Measurements from ENCODE around the gene CLTCL1. TPM values are rescaled to one million over a fixed set of nuclear protein-coding genes. Genes with fewer than 3 reads are reported as not detected.
A peak's percentile ranks its signal among the peaks of the same experiment; 100 is the strongest.

CLTCL1 gene
- total RNA-seq, 4 donors from 2014 or later: 8.5 to 19.2 (median 12.8) TPM

DNA sequence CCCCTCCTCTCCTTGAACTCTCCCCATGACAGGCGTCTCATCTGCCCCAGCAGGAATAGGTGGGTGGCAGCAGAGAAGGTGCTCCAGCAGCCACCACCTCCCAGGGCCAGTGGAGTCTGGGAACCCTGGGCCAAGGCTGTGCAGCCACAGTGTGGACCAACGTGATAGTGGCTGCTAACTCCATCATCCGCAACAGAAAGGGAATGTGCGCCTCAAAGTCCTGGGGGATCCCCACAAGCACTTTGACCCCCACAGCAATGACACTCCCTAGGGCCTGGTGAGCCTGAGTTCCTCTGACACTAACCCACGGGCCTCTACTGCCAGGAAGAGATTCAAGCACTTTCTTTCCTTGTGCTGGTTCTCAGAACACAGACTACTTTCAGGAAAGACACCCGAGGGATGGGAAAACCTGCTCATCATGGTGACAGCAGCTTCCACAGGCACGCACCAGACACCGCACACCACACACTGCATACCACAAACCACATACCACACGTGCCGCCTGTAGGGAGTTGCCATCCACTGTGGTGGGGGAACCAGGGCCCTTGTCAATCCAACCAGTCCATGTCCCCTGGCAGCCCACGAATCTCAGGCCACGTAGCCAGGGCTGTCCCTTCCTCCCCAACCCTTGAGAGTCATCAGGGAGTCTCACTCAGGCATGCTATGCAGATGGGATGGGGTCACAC, 109.6 kb downstream of the CLTCL1 start:
- 64 to 95% methylated on average over 6 to 7 of the region's 12 CpGs for WGBS, 2 donors
- H3K36me3 ChIP-seq: no peaks in the 10 kb centered on the region
- H3K27me3 ChIP-seq: no peaks in the 10 kb centered on the region
- H3K4me1 ChIP-seq: peaks cover 14 to 53% of the 10 kb centered on the region in 2 donors
- peak overlapping the region in 1 of 3 donors; percentile 73 for H3K27ac ChIP-seq
- TF ChIP-seq, protein P1, sequence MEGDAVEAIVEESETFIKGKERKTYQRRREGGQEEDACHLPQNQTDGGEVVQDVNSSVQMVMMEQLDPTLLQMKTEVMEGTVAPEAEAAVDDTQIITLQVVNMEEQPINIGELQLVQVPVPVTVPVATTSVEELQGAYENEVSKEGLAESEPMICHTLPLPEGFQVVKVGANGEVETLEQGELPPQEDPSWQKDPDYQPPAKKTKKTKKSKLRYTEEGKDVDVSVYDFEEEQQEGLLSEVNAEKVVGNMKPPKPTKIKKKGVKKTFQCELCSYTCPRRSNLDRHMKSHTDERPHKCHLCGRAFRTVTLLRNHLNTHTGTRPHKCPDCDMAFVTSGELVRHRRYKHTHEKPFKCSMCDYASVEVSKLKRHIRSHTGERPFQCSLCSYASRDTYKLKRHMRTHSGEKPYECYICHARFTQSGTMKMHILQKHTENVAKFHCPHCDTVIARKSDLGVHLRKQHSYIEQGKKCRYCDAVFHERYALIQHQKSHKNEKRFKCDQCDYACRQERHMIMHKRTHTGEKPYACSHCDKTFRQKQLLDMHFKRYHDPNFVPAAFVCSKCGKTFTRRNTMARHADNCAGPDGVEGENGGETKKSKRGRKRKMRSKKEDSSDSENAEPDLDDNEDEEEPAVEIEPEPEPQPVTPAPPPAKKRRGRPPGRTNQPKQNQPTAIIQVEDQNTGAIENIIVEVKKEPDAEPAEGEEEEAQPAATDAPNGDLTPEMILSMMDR (IDR thresholded peaks at IDR 0.05): no peak
- no peak for TF ChIP-seq POLR2A (IDR thresholded peaks at IDR 0.05)
- intact Hi-C loops (cut with DNase I): loop anchor here (10.0 kb wide), 1 partner anchor 293 kb away; the partner anchor contains the start of genes CDC45 and UFD1
- DNase-seq: no peak
- H3K9me3 ChIP-seq: no peaks in the 10 kb centered on the region
- H3K4me3 ChIP-seq (replicated peaks in 1 of 3): no peak overlapping the region

DNA sequence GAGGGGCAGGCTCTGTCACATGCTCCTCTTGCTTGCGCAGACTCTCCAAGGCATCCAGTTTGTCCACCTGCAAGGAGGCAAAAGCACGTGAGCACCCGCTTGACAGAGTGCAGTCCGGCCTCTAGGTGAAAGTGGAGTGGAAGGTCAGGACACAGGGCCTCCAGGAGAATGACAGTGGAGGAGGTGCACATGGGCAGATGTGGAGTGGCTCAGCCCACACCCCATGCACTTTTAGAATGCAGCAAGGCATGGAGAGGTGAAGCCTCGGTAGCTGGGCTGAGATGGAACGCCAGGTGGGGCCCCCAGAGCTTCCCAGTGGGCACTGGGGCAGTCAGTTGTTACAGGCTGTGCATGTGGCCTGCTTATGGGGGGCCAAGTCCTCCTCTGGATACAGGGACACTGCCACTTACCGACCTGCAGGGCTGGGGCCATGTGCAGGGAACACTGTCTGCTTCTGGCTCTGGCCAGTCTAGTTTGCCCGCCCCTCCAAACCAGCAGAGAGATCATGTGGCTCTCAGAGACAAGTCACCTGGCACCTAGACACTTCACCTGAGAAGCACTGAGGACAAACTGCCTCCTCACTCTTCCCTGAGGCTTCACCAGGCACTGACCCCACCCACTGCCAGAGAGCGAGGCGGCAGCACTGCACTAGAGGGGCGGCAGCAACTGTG, 110.6 kb downstream of the CLTCL1 start:
- intact Hi-C loops (cut with DNase I): loop anchor here (10.0 kb wide), 1 partner anchor 294 kb away; the partner anchor contains the start of genes CDC45 and UFD1
- Histone ChIP-seq H3K27me3 (no peaks in the 10 kb centered on the region), H3K27ac (peak overlapping the region; percentile 17 to 73 (median 48)), H3K9me3 (no peaks in the 10 kb centered on the region), H3K4me1 (peaks cover 14 to 56% of the 10 kb centered on the region in 2 donors), H3K36me3 (no peaks in the 10 kb centered on the region), H3K4me3 (replicated peaks in 1 of 3) (no peak overlapping the region)
- DNase-seq: peak; percentile 76 to 88
- TF ChIP-seq, protein P1 (IDR thresholded peaks at IDR 0.05): no peak
- TF ChIP-seq POLR2A (IDR thresholded peaks at IDR 0.05): no peak
- 59 to 73% methylated on average over 7 to 8 of the region's 11 CpGs for WGBS, 2 donors

DNA sequence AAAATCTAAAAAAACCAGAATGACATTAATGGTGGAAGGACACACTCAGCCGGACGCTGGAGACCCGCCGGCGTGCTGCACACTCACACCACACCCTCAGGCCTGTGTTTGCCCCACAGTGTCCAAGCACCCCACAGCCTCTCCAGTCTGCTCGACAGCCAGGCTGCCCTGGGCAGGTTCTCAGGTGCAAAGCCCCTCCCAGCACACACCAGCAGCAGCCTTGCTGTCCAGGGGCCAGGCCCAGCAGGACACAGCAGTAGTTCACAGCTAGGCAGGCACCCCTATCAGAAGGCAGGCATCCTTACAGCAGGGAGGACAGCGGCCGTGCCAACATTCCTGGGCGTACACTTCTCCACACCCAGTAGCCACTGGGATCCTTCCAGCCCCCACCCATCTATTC, 111.3 kb downstream of the CLTCL1 start:
- DNase-seq: peak; percentile 56 to 63
- peaks cover 14 to 52% of the 10 kb centered on the region in 2 donors for H3K4me1 ChIP-seq
- H3K27me3 ChIP-seq: no peaks in the 10 kb centered on the region
- no peaks in the 10 kb centered on the region for H3K9me3 ChIP-seq
- WGBS, 2 donors: 68 to 74% methylated on average over 5 to 9 of the region's 9 CpGs
- intact Hi-C loops (cut with DNase I): loop anchor here (10.0 kb wide), 1 partner anchor 295 kb away; the partner anchor contains the start of genes CDC45 and UFD1
- TF ChIP-seq POLR2A (IDR thresholded peaks at IDR 0.05): no peak
- TF ChIP-seq, protein P1 (IDR thresholded peaks at IDR 0.05): no peak
- H3K27ac ChIP-seq: peak overlapping the region; percentile 25 to 73 (median 48)
- no peak overlapping the region for H3K4me3 ChIP-seq (replicated peaks in 1 of 3)
- H3K36me3 ChIP-seq: no peaks in the 10 kb centered on the region

DNA sequence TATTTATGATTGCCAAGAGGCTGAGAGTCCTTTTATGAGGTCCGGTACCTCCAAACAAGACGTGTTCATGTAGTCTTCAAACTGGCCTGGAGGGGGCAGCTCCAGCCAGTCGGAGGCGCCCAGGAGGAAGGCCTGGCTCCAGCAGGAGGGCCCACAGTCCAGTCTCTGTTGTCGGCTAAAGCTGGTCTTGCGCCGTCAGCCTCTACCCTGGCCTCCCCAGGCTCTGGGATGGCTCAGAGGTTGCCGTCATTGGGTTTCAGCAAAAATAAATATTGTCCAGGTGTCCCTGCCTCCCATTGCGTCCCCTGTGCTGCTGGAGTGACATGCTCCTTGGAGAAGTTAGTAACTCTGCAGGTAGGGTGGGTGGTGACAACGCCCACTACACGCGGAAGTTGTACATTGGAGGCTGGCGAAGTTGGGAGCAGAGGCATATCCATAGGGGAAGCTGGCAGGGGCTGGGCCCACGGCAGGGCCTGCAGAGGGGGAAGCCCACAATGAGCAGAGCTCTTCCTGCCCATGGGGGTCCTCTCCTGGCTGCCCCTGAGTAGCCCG, 111.9 kb downstream of the CLTCL1 start:
- peak; percentile 75 to 77 for DNase-seq
- intact Hi-C loops (cut with DNase I): loop anchor here (5.0 to 10.0 kb wide), 3 partner anchors 113 to 295 kb away; partner anchors contain the start of genes CDC45, CLTCL1, HIRA and MRPL40

More for the DNA sequence above, 111.9 kb downstream of the CLTCL1 start:
- Histone ChIP-seq H3K4me3 (replicated peaks in 1 of 3) (peak overlapping the region in 1 of 3 donors; percentile 92), H3K9me3 (no peaks in the 10 kb centered on the region), H3K27me3 (no peaks in the 10 kb centered on the region), H3K4me1 (peaks cover 14 to 49% of the 10 kb centered on the region in 2 donors), H3K27ac (peak overlapping the region; percentile 23 to 86 (median 48)), H3K36me3 (no peaks in the 10 kb centered on the region)
- TF ChIP-seq, protein P1 (IDR thresholded peaks at IDR 0.05): peak; percentile 29 to 72 (median 60)
- TF ChIP-seq POLR2A (IDR thresholded peaks at IDR 0.05): no peak
- WGBS, 2 donors: 31 to 39% methylated on average over 10 to 11 of the region's 15 CpGs
